NCI-H2196 (cell line): ENCODE measurements around the gene BICD2.

Experiments
- DNase-seq: peaks from one replicate; lab custom pipeline; 2025; ENCODE audit not compliant: unreplicated experiment; lab: John Stamatoyannopoulos, UW

The BICD2 gene

DNA sequence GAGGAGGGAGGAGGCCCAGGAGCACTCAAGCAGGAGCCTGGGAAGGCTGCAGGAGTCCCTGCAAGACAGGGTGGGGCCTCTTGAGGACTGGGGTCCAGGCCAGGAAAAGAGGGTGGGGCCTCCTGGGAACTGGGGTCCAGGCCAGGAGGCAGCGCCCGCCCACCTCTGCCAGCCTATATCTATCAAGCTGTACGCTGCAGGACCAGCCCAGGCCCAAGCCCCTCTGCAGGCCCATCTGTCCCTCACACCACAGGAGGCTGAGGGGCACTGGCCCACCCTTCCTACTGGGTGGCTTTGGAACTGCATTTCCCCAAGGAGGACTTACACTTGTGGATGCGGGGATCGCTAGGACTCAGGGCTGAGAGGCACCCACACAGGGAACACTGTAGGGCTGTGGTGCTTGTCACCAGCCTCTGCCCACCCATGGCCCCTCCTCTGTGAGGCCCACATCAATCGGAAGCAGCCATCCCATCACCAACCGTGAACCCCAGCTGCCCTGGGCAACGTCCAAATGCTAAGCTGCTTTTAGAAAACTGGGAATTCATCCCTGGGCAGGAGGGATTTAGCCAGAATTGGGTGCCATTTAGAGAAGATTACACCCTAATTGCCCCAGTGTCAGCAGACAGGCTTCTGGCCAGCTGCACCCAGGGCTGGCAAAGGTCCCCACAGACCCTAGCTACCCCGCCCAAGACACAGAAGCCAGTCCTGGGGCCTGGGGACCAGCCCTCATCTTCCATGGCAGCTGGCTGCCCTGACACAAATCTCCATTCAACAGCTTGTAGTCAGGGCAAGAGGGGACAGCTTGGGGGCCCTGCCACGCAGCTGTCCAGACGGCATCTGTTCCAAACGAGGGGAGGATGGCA is 15.3 kb downstream of the BICD2 start:
- DNase-seq, result no peak

GRCh38 chr9:92748233-92748497 is 16.5 kb downstream of the BICD2 start:
- no peak for DNase-seq

DNA sequence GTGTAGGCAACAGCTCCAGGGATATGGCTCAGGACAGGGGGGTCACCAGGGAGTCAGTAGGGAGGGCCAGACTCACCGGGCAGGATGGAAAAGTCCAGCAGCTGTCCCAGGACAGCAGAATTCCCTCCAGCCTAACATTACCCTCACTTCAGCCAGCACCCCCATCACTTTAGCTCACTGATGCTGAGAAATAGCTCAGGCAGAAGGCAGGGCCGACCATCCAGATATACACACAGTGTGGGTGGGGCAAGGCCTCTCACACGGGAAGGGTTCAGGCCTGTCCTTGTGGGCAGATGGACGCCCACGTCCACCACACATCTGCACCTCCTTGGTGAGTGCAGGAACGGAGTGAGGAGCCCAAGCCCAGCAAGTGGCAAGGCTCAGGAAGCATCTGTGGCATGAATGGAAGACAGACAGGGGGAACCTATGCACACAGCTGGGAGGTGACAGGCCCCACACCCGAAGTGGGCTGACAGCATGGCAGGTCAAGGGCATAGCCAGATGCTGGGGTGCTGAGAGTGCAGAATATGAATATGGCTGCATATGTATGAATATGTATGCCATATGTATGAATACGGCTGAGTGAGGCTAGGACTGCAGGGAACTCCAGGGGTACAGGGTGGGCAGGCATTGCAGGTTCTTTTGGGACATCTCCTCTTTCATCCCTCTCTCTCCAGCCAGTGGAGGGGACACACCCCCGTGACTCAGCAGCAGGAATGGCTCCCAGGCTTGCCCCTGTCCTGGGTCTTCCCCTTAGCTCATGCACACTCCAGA is 17.0 kb downstream of the BICD2 start:
- no peak for DNase-seq

DNA sequence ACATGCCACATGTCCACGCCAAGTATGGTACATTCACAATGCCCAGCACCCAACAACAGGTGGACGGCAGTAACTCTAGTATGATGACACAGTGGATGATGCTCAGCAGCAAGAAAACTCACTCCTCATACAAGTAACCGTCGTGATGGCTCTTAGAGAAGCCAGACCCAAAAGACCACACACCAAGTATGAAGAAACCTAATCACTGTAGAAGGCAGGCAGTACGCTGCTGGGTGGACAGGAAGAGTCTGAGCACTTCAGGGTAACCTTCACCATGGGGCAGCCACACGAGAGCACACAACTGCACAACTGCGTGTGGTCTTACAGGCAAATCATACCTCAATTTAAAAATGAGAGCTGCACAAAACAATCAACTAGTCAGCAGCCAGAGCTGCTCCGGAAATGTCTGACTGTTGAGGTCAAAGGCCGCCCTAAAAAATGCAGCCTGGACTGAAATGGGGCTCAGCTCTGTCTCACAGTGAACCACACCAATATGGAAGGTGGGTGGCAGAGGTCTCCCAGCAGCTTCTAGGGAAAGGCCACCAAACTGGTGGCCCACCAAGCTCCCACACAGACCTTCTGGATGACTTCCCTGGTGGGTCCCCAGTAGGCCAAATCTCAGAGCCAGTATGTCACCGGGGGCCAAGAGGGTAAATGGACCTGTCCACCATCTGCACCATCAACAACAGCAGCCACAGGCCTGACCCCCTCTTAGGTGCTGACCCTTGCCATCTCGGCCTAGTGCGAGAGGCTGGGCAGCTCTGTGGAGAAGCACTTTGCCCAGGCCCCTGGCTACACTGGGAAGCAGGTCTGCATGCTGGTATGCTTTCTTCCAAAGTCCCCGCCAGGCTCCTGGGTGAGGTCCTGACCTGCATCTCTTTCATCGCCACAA is 17.8 kb downstream of the BICD2 start:
- no peak for DNase-seq

- DNase-seq, result no peak
These were observed 18.8 kb downstream of the BICD2 start for GRCh38 chr9:92745881-92746280.

- DNase-seq, result no peak
These were observed 19.3 kb downstream of the BICD2 start for GRCh38 chr9:92745331-92745730.

- no peak for DNase-seq
These were observed 23.7 kb downstream of the BICD2 start for GRCh38 chr9:92740969-92741368.

DNA sequence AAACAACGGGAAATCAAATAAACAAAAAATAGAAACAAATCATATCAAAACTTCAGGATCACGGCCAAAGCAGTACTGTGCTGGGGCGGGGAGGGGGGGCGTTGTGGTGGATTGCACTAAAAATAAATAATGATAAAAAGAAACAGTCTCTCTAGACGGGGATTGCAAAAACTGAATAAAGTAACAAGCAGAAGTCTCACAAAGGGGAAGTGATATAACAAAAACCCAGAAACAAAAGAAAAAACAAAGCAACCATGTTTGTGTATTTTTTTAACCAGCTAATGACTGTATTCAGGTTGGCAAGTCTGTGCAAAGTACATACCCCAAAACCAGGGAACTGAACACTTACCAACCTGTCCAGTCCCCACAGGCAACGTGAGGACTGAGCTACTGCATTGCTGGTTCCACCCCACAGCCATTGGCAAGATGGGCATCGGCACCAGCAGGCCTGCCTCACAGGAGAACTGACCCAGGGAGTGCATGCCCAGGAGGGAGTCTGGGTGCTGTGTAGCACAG is 24.1 kb downstream of the BICD2 start:
- DNase-seq, result no peak

GRCh38 chr9:92740009-92740408 is 24.6 kb downstream of the BICD2 start:
- DNase-seq, result no peak

- no peak for DNase-seq
These were observed 25.2 kb downstream of the BICD2 start for GRCh38 chr9:92739346-92739970.

DNA sequence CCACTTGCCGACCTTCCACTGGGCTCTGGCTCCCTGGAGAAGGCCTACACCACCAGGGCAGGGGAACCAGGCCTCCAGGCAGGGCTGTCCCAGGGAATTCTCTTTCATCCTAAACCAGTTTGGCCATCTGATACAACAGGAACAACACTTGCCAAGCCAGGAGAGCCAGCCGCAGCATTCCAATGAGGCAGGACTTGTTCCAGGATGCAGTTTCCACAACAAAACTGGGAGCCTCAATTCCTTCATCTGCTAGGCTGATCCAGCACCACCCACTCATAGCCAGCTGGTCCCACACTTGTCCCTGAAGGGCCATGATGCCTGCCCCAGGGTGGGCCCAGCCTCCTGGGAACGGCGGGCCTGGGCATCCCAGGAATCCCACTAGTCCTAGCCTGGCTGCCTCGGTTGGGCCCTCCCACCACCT is 26.0 kb downstream of the BICD2 start:
- DNase-seq, result no peak

DNA sequence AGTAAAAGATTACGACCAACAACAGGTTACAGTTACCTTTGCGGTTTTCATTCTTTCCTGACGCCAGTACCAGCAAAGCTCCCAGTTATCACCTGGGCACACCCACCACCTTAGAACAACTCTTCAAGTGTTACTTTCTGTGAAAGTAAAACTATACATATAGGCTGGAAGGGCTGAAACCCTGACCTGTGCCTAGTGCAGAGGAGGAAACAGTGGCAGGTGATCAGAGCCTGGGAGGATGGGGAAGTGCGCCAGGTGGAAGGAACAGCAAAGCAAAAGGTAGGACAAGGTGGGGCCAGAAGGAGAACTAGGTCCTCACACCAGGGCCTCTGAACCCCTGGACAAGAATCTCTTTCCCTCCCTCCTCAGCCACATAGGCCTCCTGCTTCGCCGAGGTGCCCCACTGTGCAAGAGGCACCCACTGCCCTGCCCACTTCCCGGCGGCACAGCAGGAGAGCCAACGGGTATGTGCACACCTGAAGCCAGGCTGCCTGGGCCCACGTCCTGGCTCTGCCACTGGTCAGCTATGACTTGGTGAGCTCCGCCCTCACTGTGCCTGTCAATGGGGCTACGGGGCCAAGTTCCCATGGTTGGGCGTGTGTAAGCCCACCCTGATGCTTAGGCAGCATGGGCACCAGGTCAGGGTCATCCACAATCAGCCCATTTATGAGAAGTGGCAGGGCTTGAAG is 26.9 kb downstream of the BICD2 start:
- no peak for DNase-seq

GRCh38 chr9:92737216-92737606 is 27.4 kb downstream of the BICD2 start:
- no peak for DNase-seq

GRCh38 chr9:92736563-92737215 is 27.9 kb downstream of the BICD2 start:
- DNase-seq, result no peak

GRCh38 chr9:92735636-92736562 is 28.7 kb downstream of the BICD2 start:
- DNase-seq, result no peak

DNA sequence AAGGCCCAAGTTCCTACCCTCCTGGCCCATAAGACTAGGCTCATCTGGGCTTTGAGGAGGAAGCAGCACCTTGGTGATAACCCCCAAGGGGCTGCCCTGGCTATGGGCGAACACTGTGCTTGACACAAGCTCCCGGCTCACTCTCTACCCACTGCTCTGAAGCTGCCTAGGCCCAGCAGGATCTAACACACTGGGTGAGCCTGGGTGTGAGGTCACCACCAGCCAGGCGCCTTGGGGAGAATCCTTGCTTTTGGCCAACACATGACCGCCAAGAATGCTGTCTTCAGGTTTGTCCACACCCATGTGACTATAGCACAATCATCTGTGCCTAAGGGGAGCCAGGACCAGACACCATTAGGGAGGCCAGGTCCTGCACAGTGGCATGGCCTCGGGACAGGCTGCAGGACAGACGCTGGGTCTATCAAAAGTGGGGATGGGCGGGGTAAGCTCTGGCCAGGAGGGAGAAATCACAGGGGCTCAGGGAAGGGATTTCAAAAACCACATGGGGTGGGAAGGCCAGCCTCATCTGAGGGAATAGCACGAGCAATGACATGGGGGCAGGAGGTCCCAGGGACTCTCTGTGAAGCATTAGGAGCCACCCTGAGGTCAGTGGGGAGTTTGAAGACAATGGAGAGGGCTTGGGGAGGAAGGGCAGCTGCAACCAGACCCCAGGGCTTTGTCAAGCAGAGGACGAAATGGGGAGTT is 29.6 kb downstream of the BICD2 start:
- no peak for DNase-seq

GRCh38 chr9:92730897-92731296 is 33.7 kb downstream of the BICD2 start:
- DNase-seq, result no peak

- DNase-seq, result no peak
These were observed 34.9 kb downstream of the BICD2 start for GRCh38 chr9:92729735-92730155.
